AG10803 (cell line): Measurements from ENCODE around the gene PIGX.

ENCODE experiments used
- DNase-seq: peaks from one replicate; pipeline ENCODE4 v3.0.0; 2010; ENCODE audit warnings: low read depth
- H3K4me3 ChIP-seq: 2 replicates; pipeline ENCODE4 v1.5.1; 2011; ENCODE audit warnings: mild to moderate bottlenecking, low read length, control low read depth
- TF ChIP-seq, protein P1 (sequence below): conservative IDR thresholded peaks from 2 replicates; pipeline ENCODE4 v1.5.1; 2011; ENCODE audit warnings: mild to moderate bottlenecking, low read length, control low read depth, inconsistent platforms

PIGX gene

DNA sequence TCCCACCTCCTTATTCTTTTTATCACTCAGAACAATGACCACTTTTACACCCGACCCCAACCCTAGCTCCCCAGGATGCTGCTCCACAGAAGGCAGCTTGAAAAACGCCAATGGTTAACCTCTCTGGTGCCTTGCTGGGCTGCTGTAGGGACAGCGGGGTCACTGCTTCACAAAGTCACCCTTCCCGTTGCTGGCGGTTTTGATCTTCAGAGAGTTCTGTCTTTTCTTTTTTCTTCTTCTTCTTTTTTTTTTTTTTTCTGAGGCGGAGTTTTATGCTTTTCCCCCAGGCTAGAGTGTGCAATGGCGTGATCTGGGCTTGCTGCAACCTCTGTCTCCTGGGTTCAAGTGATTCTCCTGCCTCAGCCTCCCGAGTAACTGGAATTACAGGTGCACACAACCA, 20.8 kb upstream of the PIGX start:
- DNase-seq, result no peak
- TF ChIP-seq, protein P1, sequence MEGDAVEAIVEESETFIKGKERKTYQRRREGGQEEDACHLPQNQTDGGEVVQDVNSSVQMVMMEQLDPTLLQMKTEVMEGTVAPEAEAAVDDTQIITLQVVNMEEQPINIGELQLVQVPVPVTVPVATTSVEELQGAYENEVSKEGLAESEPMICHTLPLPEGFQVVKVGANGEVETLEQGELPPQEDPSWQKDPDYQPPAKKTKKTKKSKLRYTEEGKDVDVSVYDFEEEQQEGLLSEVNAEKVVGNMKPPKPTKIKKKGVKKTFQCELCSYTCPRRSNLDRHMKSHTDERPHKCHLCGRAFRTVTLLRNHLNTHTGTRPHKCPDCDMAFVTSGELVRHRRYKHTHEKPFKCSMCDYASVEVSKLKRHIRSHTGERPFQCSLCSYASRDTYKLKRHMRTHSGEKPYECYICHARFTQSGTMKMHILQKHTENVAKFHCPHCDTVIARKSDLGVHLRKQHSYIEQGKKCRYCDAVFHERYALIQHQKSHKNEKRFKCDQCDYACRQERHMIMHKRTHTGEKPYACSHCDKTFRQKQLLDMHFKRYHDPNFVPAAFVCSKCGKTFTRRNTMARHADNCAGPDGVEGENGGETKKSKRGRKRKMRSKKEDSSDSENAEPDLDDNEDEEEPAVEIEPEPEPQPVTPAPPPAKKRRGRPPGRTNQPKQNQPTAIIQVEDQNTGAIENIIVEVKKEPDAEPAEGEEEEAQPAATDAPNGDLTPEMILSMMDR, result no peak
- no peak overlapping the region for H3K4me3 ChIP-seq

DNA sequence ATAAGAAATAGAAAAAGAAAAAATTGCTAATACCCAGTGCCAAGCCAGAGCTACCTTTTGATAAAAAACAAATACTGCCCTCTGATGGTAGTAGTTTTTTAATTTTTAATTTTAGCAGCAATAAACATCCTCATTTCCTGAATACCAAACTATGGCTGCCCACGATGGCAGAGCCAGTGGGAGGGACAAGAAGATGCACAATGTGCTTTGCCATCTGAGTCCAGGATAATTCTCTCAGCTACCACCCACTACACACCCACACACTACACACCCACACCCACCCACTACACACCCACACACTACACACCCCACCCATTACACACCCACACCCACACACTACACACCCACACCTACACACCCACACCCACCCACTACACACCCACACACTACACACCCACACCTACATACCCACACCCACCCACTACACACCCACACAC, 18.0 kb upstream of the PIGX start:
- TF ChIP-seq, protein P1, result no peak; the same call in 1 of the 2 replicates
- no peak overlapping the region for H3K4me3 ChIP-seq
- no peak for DNase-seq

DNA sequence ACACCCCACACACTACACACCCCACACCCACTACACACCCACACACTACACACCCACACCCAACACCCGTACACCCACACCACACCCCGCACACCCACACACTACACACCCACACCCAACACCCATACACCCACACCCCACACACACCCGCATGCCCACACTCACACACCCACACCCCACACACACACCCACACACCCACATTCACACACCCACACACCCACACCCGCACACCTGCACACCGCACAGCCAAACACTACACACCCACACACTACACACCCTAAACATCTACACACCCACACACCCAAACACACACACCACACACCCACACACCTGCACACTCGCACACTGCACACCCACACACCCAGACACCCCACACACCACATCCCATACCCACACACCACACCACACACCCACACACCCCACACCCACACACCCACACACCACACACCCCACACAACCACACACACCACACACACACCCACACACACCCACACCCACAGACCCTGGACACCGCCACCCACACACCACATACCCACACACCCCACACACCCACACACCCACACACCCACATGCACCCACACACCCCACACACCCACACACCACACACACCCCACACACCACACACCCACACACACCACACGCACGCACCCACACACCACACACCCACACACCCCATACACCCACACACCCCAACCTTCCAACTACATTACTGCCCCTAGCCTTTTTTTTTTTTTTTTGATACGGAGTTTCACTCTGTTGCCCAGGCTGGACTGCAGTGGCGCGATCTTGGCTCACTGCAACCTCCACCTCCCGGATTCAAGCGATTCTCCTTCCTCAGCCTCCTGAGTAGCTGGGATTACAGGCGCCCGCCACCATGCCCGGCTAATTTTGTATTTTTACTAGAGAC, 17.0 kb upstream of the PIGX start:
- TF ChIP-seq, protein P1, result no peak
- no peak for DNase-seq
- no peak overlapping the region for H3K4me3 ChIP-seq

DNA sequence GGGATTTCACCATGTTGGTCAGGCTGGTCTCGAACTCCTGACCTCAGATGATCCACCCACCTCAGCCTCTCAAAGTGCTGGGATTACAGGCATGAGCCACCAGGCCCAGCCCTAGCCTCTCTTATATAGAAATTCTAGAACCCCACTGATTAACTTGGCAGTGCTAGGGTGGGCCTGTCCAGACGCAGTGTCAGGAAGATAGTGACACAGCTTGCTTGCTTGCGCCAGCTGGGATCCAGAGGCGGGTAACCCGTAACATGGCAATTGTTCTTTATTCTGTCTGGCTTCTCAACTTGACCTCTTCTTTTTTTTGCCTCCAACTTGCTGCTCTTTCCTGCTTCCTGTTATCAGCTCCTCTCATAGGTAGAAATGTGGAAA, 16.3 kb upstream of the PIGX start:
- TF ChIP-seq, protein P1, result no peak
- DNase-seq, result no peak

DNA sequence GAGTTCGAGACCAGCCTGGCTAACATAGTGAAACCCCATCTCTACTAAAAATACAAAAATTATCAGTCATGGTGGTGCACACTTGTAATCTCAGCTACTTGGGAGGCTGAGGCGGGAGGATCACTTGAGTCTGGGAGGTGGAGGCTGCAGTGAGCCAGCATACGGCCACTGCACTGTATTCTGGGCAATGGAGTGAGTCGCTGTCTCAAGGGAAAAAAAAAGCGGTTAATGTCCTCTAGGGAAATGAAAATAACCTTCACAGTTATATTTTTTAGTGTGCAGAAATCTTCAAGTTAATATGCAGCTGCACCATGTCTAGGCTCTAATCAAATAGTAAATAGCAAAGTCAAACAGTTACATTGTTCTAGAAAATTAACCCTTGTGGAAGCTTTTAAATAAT, 14.9 kb upstream of the PIGX start:
- H3K4me3 ChIP-seq, result no peak overlapping the region
- TF ChIP-seq, protein P1, result no peak
- no peak for DNase-seq

More for the DNA sequence above, 16.3 kb upstream of the PIGX start:
- no peak overlapping the region for H3K4me3 ChIP-seq

DNA sequence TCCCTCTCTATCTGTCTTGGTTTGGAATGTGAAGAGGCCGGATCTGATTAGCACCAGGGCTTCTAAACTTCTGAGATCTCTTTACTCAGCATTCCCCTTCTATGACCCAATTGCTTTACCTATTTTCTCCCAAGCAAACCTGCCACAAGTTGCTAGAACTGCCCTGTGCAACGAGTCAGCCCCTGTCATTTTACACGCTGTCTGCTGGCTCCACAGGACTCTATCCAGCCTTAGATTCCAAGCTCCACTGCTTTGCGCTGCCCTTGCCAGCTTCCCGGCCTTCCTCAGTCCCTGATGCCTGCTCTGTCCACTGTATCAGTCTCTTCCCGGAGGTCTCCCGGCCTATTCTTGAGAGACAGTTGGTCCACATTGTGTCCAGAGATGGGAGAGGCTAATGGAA, 12.4 kb upstream of the PIGX start:
- no peak for DNase-seq
- TF ChIP-seq, protein P1, result no peak
- no peak overlapping the region for H3K4me3 ChIP-seq

DNA sequence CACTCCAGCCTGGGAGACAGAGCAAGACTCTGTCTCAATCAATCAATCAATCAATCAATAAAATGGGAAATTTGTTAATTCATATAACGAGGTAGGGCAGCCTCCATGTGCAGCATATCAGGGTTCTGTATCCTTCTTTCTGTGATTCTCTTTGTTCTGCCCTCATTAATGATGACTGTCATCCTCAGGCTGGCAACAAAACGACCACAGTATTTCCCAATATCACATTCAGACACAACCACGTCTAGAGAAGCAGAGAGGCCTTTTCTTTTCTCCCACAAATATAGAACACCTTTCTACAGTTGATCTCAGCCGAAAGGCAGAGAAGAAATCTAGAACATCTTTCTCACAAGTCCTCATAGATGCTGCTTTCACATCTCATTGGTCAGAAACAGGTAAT, 11.4 kb upstream of the PIGX start:
- H3K4me3 ChIP-seq, result no peak overlapping the region
- TF ChIP-seq, protein P1, result no peak
- no peak for DNase-seq
